NCI-H2107 treated with DMSO at 0.1 percent for 48 hours (cell line): ENCODE results near the gene FNDC3B.

Experiments
- DNase-seq: peaks from one replicate; lab custom pipeline; 2025; ENCODE audit not compliant: unreplicated experiment; lab: John Stamatoyannopoulos, UW

FNDC3B gene

GRCh38 chr3:172204716-172205115, 165.3 kb downstream of the FNDC3B start:
- no peak for DNase-seq

DNA sequence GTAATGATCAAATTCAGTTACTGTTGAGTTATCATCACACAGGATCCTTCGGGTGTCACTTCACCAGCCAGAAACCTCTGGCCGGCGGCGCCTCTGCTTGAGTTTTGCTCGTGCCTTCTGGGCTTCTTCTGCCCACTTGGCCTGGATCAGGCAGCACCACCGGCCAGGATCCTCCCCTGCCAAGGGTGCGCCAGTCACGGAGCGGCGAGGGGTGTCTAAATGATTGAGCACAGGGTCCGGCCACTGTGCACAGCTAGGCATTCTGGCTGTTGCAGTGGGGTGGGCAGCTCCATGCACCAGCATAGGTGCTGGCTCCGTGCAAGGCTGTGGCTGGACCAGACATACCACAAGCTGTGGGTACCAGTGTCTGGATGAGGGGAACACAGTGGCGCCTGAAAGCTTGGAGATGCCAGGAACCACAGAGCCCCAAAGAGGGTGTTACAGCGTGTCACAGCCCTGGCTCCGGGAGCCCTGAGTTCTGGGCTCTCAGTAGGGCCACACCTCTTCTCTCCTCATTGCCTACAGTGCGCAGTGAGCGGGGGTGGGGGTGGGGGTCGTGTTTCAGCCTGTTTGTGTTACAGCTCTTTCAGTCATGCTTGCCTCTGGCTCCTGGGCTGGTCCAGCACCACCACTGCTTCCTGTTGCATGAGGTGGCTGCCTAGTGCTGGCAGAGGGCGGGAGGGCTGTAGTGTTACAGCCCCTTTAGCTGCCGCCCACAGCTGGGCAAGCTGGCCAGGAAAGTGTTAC, 169.4 kb downstream of the FNDC3B start:
- DNase-seq = no peak

DNA sequence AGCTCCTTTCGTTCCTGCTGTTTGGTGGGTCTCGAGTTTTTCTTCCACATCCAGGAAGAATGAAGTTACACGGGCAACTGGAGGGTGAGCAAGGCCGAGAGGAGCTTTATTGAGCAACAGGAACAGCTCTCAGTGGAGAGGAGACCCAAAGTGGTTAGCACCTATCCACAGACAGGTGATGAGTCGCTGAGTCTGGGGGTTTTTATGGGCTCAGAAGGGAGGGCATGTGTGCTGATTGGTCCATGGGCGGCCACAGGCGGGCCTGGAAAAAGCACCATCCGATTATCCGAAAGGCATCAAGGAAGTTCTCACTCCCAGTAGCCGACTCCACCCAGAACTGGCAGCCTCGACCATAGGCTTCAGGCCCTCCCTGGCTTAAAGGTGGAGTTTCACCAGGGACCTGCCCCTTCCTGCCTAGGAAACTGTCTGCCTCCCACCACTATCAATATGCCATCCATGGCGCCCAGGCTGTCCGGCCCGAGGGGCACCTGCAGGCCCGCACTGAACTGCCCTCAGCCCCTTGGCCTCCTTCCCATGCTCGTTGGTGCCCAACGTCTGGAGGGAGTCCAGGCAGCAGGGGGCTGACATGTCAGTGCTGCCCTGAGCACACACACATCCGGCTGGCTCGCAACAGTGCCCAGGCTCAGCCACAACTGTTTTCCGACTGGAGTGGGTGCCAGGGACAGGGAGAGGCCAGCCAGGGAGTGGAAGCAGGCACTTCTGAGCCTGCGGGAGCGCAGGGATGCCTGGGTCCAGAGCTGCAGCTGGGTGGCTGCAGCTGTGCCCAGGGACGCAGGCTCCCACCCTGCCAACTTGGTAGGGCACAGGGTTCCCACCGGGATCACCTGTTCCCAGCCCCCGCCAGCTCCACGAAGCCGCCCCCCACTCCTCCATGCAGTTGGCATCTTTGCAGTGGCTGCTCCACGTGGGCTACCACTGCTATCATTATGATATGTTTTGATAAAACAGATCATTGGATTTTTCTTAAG, 170.2 kb downstream of the FNDC3B start:
- DNase-seq = no peak

- DNase-seq = no peak
Measured at GRCh38 chr3:172210355-172210754, 171.0 kb downstream of the FNDC3B start.

DNA sequence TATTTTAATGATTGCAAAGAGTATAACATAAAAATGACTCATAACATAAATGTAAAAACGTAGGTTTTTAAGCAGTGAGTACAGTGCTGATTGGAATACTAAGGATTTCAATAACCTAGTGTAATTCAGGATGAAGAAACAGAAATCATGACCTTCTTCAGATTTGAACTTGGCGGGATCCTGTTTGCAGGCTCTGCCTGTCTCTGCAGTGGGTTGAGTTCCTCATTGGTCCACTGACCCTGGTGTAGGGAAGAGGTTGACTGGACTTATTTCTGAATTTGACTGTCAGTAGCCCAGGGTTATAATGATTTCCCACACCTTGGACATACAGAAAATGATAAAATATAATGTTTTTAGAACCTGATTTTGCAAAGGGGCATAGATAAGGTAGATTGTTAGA, 171.7 kb downstream of the FNDC3B start:
- DNase-seq = no peak

DNA sequence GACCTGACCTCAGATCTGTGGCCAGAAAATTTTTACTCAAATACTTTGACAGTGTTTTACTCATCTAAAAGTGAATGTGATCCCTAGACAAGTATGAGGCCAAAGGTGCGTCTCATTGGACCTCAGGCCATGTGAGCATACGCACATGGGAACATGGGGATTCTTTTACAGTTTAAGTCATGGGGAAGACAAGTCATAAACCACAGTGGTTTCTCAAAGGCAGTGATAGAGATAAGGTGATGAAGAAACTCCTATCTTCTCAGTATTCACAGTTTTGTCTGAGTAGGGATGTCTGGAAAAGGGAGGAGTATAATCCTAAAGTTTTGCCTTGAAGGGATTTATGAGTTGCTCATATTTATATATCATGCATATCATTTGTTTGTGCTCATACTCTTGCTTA, 173.8 kb downstream of the FNDC3B start:
- no peak for DNase-seq

- DNase-seq = peak; percentile 94
Measured at GRCh38 chr3:172213904-172214303, 174.5 kb downstream of the FNDC3B start.

- no peak for DNase-seq
Measured at GRCh38 chr3:172216267-172216666, 176.9 kb downstream of the FNDC3B start.

DNA sequence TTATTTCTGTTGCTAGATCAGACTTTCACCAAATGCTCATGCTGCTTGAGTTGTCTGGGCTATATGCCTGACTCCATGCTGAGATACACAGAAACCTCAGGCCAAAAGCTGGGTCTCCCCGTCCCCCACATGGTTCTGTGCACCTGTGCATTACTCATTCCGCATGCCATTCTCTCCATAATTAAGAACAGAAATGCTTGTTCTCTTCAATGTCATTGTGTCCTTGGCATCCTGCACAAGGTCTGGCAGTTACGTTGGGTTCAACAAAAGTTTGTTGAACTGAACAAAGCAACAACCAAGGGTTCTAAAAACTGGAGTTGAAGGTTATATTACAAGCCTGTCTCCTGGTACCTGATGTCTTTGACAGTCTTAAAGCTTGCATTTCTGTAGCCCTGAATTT, 177.5 kb downstream of the FNDC3B start:
- no peak for DNase-seq

GRCh38 chr3:172217877-172218276, 178.5 kb downstream of the FNDC3B start:
- no peak for DNase-seq

- DNase-seq = no peak
Measured at GRCh38 chr3:172218350-172219323, 179.3 kb downstream of the FNDC3B start.

DNA sequence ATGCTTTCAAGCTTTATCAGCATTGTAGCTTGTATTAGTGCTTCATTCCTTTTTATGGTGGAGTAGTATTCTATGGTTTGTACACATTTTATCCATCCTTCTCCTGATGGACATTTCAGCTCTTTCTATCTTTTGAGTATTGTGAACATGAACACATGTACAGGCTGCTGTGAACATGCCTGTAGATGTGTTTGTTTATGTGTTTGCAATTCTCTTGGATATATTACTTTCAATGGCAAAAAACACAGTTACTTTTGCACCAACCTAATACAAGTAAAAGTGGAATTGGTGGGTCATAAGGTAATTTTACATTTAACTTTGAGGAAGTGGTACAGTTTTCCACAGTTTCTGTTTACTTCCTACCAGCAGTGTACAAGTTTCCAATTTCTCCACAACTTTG, 180.4 kb downstream of the FNDC3B start:
- no peak for DNase-seq

DNA sequence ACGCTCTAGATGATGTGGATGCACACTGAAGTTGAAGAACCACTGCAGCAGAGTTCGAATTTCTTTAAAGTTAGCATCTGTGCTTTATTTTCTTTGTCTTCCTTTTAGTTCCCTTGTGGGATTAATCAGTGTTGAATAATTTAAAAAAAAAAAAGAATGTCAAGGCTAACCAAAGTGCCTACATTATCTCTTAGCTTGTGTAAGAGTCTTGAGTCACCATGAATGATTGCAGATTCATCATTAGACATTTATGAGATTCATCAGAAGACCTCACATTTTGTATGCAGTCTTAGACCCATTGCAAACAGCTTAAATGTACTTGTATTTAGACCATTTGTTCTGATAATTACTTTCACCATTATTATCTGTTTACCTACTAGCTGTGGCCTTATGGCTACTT, 182.2 kb downstream of the FNDC3B start:
- DNase-seq = no peak

- DNase-seq = no peak
Measured at GRCh38 chr3:172222478-172223071, 183.2 kb downstream of the FNDC3B start.

DNA sequence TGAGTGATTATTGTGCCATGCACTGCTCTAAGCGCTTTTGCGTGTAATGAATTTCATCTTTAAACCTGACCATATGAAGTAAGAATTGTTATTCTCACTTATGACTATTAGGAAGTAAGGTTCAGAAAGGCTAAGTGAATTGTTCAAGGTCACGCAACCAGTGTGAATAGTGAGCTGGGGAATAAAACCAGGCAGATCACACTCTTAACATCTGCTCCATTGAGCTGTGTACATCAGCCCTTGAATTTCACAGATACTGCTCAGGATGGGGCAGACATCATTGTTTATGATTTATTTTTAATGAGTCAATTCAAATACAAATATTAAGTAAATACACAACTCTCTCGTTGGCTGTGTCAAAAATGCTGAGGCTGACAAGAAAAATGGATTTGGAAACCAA, 184.5 kb downstream of the FNDC3B start:
- DNase-seq = no peak

DNA sequence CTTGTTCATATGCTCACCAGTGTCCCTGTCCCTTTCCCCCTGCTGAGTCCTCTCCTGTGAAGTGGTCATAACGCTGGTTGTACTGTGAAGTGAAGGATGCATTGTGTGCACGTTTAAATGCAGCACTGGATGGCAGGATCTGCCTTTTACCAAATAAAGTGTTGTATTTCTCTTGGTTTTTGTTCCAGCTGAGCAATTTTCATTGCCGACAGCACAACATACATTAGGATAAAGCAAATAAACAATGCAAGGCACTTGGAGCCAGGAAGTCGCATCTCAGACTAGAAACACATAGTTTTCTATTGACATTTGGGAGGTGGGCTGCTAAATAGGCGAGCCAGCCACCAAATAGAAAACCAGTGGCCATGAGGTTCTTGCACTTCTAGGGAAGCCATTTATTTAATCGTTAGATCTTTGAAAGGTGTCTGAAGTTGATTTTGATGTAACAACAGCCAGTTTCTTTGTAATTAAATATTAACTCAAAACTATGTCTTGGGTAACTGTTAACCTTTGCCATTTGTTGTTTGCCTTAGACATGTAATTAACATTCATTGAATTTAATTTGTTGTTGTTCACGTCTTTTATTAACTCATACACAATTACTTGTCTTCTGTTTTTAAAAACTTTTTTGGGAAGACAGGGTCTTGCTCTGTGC, 185.3 kb downstream of the FNDC3B start:
- DNase-seq = peak; percentile 96

GRCh38 chr3:172225215-172225707, 185.9 kb downstream of the FNDC3B start:
- no peak for DNase-seq

- DNase-seq = no peak
Measured at GRCh38 chr3:172226831-172227230, 187.5 kb downstream of the FNDC3B start.

GRCh38 chr3:172227340-172228035, 188.1 kb downstream of the FNDC3B start:
- DNase-seq = no peak
